GM19467 (cell line): Measurements from ENCODE around the gene ITPR3.

Experiments used
- ATAC-seq: cut with Tn5 transposase; IDR thresholded peaks from one replicate; pipeline ENCODE4 v1.9.1; 2021; ENCODE audit warnings: mild to moderate bottlenecking, moderate library complexity; ENCODE audit not compliant: unreplicated experiment

Gene ITPR3

GRCh38 chr6:33683576-33684427 lies 62.7 kb downstream of the ITPR3 start:
- no peak for ATAC-seq

GRCh38 chr6:33684428-33684896 lies 63.3 kb downstream of the ITPR3 start:
- ATAC-seq = no peak

DNA sequence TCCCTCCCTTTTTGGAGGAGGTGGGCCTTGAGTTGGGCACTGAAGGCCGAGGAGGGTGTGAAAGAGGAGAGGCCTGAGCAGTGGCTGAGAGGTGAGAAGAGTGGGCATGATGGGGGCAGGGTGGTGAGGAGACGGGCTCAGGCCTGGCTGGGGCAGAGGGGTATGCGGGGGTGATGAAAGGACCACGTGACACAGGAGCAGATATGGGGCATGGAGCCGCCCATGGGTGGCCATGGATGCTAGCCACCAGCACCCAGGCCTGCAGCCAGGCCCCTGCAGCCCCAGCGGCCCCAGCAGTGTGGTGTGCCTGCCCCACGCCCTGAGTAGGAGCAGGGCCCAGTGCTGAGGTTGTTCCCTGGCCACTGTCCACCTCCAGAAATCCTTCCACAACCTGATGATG lies 63.9 kb downstream of the ITPR3 start:
- ATAC-seq = no peak

GRCh38 chr6:33685411-33686224 lies 64.5 kb downstream of the ITPR3 start:
- ATAC-seq = no peak

DNA sequence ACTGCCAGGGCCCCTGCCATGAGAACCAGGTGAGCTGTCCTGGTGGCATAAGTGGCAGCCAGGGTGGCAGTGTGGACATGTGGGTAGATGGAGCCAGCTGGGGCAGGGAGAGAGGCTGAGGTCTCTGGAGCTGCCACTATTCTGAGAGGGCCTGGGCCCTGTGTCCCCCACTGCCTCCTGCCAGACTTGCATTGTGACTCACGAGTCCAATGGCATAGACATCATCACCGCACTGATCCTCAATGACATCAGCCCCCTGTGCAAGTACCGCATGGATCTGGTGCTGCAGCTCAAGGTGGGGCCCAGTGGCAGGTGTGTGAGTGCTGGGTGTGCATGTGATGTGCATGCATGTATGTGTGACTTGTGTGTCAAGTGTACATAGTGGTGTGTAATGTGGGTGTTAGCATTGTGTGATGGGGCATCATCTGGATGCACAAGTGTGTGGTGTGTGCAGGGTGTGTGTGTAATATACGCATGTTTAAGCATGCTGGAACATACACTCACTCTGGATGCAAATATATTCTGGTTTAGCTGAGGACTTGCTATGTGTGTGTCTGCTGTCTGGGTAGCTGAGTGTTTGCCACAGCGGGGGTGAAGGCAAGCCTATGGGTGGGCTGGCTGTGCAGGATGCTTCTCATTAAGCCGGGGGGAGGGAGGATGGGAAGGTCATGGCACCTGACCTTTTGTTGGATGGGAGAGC lies 65.3 kb downstream of the ITPR3 start:
- ATAC-seq = no peak

GRCh38 chr6:33686981-33687975 lies 66.2 kb downstream of the ITPR3 start:
- no peak for ATAC-seq

- no peak for ATAC-seq
These were observed 66.9 kb downstream of the ITPR3 start for GRCh38 chr6:33688006-33688405.

- ATAC-seq = no peak
These were observed 67.5 kb downstream of the ITPR3 start for GRCh38 chr6:33688451-33689147.

DNA sequence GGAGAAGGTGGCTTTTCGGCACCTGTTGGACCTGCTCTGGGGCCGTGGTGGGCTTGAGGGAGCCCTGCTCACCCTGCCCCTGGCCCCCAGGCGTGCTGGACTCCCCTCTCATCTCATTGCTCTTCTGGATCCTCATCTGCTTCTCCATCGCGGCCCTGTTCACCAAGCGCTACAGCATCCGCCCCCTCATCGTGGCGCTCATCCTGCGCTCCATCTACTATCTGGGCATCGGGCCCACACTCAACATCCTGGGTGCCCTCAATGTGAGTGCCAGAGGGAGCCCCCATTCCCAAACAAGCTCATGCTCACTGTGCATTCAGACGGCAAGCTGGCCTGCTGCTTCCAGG lies 68.0 kb downstream of the ITPR3 start:
- no peak for ATAC-seq

DNA sequence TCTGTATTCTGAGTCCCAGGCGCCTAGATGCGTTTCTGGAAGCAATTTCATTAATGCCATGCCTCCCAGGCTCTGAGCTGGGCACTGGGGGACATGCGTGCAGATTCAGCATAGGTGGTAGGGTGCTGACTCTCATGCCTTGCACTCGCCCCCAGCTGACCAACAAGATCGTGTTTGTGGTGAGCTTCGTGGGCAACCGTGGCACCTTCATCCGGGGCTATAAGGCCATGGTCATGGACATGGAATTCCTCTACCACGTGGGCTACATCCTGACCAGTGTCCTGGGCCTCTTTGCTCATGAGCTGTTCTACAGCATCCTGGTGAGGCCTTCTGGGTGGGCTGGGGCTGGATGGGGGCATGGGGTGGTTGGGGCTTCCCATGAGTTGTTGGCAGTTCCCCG lies 68.8 kb downstream of the ITPR3 start:
- no peak for ATAC-seq

DNA sequence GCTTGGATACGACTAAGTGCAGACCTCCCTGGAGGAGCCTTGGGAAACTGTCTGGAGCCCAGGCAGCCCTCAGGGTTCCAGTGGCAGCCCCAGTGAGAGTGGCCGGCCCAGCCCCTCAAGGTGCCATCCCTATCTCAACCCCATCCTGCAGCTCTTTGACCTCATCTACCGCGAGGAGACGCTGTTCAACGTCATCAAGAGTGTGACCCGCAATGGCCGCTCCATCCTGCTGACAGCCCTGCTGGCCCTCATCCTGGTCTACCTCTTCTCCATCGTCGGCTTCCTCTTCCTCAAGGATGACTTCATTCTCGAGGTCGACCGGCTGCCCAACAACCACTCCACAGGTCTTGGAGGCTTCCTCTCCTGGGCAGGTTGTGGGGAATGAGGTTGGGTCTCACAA lies 69.6 kb downstream of the ITPR3 start:
- ATAC-seq = no peak

GRCh38 chr6:33691456-33692077 lies 70.4 kb downstream of the ITPR3 start:
- ATAC-seq = no peak

- no peak for ATAC-seq
These were observed 71.1 kb downstream of the ITPR3 start for GRCh38 chr6:33692078-33692759.

- no peak for ATAC-seq
These were observed 71.6 kb downstream of the ITPR3 start for GRCh38 chr6:33692760-33693158.

DNA sequence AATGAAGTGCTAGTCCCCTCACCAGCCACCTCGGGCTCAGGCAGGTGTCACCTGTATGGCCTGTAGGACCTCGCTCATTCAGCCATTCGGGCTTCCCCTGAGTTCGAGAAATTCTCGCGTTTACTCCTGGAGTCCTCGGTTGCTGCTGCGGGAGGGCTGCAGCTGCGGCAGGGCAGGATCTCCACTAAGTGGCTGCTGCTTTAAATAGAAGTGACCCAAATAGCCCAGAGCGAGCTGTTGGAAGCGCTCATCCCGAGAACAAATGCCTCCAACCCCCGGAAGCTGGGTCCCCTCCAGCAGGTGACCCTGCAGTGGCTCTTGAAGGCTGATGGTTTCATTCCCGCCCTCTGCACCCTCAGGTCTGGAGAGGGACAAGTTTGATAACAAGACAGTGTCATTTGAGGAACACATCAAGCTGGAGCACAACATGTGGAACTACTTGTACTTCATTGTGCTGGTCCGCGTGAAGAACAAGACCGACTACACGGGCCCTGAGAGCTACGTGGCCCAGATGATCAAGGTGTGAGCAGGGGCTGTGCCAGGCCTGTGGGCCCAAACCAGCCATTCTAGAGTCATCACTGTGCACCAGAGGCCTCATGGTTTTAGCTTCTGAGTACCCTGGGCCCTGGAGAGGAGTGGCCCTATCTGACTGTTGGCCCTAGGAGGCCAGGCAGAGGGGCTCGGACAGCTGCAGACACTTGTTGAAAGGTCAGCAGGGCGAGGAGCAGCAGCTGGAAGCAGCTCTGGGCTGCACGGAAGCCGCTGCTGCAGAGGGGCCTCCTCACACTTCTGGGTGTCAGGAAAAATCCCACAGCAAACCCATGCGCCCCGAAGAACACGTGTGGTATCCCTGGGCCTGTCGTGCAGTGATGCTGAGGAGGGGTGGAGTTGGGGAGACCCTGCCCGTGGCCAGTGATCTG lies 72.3 kb downstream of the ITPR3 start:
- no peak for ATAC-seq

DNA sequence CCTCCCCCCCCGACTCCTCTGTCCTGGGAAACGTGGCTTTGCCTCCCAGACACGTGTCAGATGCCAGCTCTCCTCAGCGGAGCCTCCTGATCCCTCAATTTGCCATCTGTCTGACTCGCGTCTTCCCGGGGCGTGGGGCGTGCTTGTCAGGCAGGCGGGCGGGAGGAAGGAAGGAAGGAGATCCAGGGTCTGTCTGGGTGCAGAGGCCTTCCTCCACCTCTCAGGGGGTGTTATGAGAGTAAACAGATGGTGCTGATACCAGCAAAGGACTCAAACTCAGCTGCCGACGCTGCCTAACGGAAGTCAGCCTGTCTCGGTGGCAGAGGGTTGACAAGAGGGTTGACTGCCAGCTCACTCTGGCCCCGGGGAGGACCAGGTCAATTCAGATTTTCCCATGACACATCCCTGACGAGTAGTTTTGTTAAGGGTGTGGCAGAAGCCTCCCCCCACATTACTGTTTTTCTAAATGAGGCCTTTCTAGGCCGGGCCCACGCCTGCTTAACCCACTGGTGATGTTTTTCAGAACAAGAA lies 73.3 kb downstream of the ITPR3 start:
- ATAC-seq = no peak

GRCh38 chr6:33694977-33695376 lies 73.9 kb downstream of the ITPR3 start:
- no peak for ATAC-seq
